ENCODE measurements around the gene TTC7B. TPM values are rescaled to one million over a fixed set of nuclear protein-coding genes. Genes with fewer than 3 reads are reported as not detected.

Gene TTC7B
- total RNA-seq, 4 donors from 2014 or later = 0.18 to 53.6 (median 11.2) TPM

DNA sequence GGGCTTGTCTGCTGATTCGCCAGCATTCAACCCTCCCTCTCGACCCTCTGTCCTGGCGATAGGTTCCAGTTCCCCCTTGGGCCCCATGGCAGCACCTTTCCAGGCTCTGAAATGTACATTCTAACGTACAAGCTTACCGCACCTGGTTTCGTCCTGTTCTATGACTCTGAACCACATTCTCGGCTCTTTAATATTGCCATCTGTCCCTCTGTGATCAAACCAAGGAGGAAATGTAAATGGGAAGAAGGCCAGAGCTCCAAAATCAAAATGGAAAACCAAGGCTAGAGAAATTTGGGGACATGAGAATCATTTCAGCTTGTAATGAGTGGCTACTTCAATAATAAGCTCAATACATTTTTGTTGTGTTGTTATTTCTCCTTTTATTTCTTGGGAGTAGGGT, 117.2 kb downstream of the TTC7B start:
- no peak for TF ChIP-seq CTCF (IDR thresholded peaks at IDR 0.05)
- no peak for TF ChIP-seq POLR2A (IDR thresholded peaks at IDR 0.05)
- peaks cover 0 to 10% (median 2%) of the 10 kb centered on the region in 4 donors for H3K4me1 ChIP-seq
- H3K27me3 ChIP-seq = no peaks in the 10 kb centered on the region
- H3K36me3 ChIP-seq = no peaks in the 10 kb centered on the region
- no peak overlapping the region for H3K4me3 ChIP-seq
- DNase-seq = no peak
- no peaks in the 10 kb centered on the region for H3K9me3 ChIP-seq
- peak overlapping the region in 1 of 4 donors; percentile 71 for H3K27ac ChIP-seq

DNA sequence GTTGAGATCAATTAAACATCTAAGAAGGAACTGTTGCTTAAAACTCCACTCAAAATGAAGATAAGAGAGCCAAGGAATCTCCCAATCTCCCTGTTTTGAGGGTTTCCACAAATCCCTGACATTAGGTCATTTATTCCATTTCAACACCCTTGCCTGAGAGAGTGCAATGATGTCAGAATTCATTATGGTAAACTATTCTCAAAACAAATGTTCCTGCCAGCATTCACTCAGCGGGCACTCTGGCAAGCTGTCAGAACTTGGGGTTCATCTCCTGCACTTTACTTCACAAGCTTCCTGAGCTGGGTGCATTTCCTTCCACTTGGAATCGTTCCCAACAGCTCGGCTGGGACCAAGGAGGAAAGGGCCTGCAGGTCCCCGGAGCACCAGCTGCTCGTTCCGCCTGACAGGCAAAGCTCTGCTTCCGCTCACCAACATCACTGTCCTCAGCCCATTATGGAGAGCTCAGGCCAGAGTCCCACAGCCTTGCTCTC, 117.8 kb downstream of the TTC7B start:
- no peaks in the 10 kb centered on the region for H3K27me3 ChIP-seq
- no peaks in the 10 kb centered on the region for H3K36me3 ChIP-seq
- H3K9me3 ChIP-seq = no peaks in the 10 kb centered on the region
- peaks cover 0 to 10% (median 2%) of the 10 kb centered on the region in 4 donors for H3K4me1 ChIP-seq
- peak overlapping the region in 1 of 4 donors; percentile 71 for H3K27ac ChIP-seq
- TF ChIP-seq POLR2A (IDR thresholded peaks at IDR 0.05) (no peak), CTCF (IDR thresholded peaks at IDR 0.05) (no peak)
- DNase-seq = peak in 1 of 3 donors; percentile 51
- no peak overlapping the region for H3K4me3 ChIP-seq

GRCh38 chr14:90697577-90698206, 118.5 kb downstream of the TTC7B start:
- TF ChIP-seq POLR2A (IDR thresholded peaks at IDR 0.05) = no peak
- peak; percentile 71 to 95 (median 91) for TF ChIP-seq CTCF (IDR thresholded peaks at IDR 0.05)
- H3K4me1 ChIP-seq = peaks cover 0 to 10% (median 2%) of the 10 kb centered on the region in 4 donors
- peak overlapping the region in 3 of 4 donors; percentile 18 to 71 (median 48) for H3K27ac ChIP-seq
- no peaks in the 10 kb centered on the region for H3K9me3 ChIP-seq
- DNase-seq = peak; percentile 63 to 91 (median 78)
- no peaks in the 10 kb centered on the region for H3K36me3 ChIP-seq
- no peak overlapping the region for H3K4me3 ChIP-seq
- no peaks in the 10 kb centered on the region for H3K27me3 ChIP-seq

GRCh38 chr14:90697132-90697531, 119.1 kb downstream of the TTC7B start:
- no peak for TF ChIP-seq CTCF (IDR thresholded peaks at IDR 0.05)
- no peak for TF ChIP-seq POLR2A (IDR thresholded peaks at IDR 0.05)
- DNase-seq = no peak
- no peaks in the 10 kb centered on the region for H3K27me3 ChIP-seq
- peak overlapping the region in 1 of 4 donors; percentile 71 for H3K27ac ChIP-seq
- peaks cover 0 to 10% (median 2%) of the 10 kb centered on the region in 4 donors for H3K4me1 ChIP-seq
- H3K4me3 ChIP-seq = no peak overlapping the region
- H3K9me3 ChIP-seq = no peaks in the 10 kb centered on the region
- no peaks in the 10 kb centered on the region for H3K36me3 ChIP-seq

DNA sequence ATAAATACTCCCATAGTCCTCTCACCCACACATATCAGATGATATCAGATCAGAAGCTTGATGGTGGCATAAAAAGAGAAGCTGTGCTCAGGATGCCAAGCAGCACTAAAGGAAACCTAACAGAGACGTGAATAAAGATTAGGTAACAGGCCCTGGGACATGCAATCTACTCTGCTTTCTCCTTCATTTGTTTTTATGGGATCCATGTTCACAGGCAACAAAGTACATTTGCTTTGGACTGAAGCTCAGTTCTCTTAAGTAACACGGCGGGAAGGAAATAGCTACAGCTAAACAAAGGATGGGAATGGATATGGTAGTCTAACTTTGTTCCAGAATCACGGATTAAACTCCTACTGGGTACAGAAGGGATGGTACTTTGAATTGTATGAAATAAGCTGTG, 119.5 kb downstream of the TTC7B start:
- no peak overlapping the region for H3K4me3 ChIP-seq
- TF ChIP-seq POLR2A (IDR thresholded peaks at IDR 0.05) = no peak
- H3K27me3 ChIP-seq = no peaks in the 10 kb centered on the region
- peaks cover 0 to 10% (median 2%) of the 10 kb centered on the region in 4 donors for H3K4me1 ChIP-seq
- no peaks in the 10 kb centered on the region for H3K36me3 ChIP-seq
- H3K27ac ChIP-seq = peak overlapping the region in 1 of 4 donors; percentile 71
- H3K9me3 ChIP-seq = no peaks in the 10 kb centered on the region
- DNase-seq = no peak

GRCh38 chr14:90695997-90696660, 120.1 kb downstream of the TTC7B start:
- H3K27ac ChIP-seq = peak overlapping the region in 1 of 4 donors; percentile 71
- TF ChIP-seq POLR2A (IDR thresholded peaks at IDR 0.05) (no peak), CTCF (IDR thresholded peaks at IDR 0.05) (no peak)

More at GRCh38 chr14:90695997-90696660, 120.1 kb downstream of the TTC7B start:
- no peaks in the 10 kb centered on the region for H3K36me3 ChIP-seq
- H3K9me3 ChIP-seq = no peaks in the 10 kb centered on the region
- H3K4me1 ChIP-seq = peaks cover 0 to 10% (median 2%) of the 10 kb centered on the region in 4 donors
- no peak for DNase-seq
- H3K27me3 ChIP-seq = no peaks in the 10 kb centered on the region
- H3K4me3 ChIP-seq = no peak overlapping the region

Measured in Peyer's patch (tissue), 4 donors.